Neural cell (in vitro differentiated cells): ENCODE results near the gene CLIC1. TPM values are rescaled to one million over a fixed set of nuclear protein-coding genes. Genes with fewer than 3 reads are reported as not detected.

Source experiments
- H2AFZ ChIP-seq: fragments of 200-600, 300-800 bp; sonication (generic), shearing (Covaris generic); 2 replicates; pipeline ENCODE4 v1.6.0; 2014; ENCODE audit warnings: low read depth, mild to moderate bottlenecking, antibody characterized with exemption, low read length, moderate library complexity
- H3F3A ChIP-seq: fragments of 200-600 bp; shearing (Covaris generic); 2 replicates; pipeline ENCODE4 v1.6.1; 2016; ENCODE audit warnings: mild to moderate bottlenecking, moderate library complexity, mixed read lengths, antibody characterized with exemption, low read length; ENCODE audit not compliant: insufficient read depth, poor library complexity, severe bottlenecking
- H3K27ac ChIP-seq: fragments of 200-600, 300-800 bp; sonication (generic), shearing (Covaris generic); 2 replicates; pipeline ENCODE4 v1.5.1; 2014; ENCODE audit warnings: mild to moderate bottlenecking, low read length, moderate library complexity
- H3K27me3 ChIP-seq: fragments of 300-800, 200-600 bp; sonication (generic), shearing (Covaris generic); 2 replicates; pipeline ENCODE4 v1.6.0; 2014; ENCODE audit warnings: mild to moderate bottlenecking, low read depth, low read length, moderate library complexity; ENCODE audit not compliant: insufficient read depth
- H3K36me3 ChIP-seq: fragments of 300-800, 200-600 bp; sonication (generic), shearing (Covaris generic); 2 replicates; pipeline ENCODE4 v1.5.1; 2014; ENCODE audit warnings: mild to moderate bottlenecking, antibody characterized with exemption, low read length, moderate library complexity; ENCODE audit not compliant: insufficient read depth
- H3K4me2 ChIP-seq: fragments of 300-800, 200-600 bp; sonication (generic), shearing (Covaris generic); 2 replicates; pipeline ENCODE4 v1.6.0; 2014; ENCODE audit warnings: mild to moderate bottlenecking, low read length
- H3K4me3 ChIP-seq: fragments of 300-800, 200-600 bp; sonication (generic), shearing (Covaris generic); 2 replicates; pipeline ENCODE4 v1.5.1; 2014; ENCODE audit warnings: mild to moderate bottlenecking, low read length, moderate library complexity
- H3K79me2 ChIP-seq: fragments of 200-600 bp; shearing (Covaris generic); replicated peaks from 2 replicates; pipeline ENCODE4 v1.6.0; 2014; ENCODE audit warnings: mild to moderate bottlenecking, low read length, moderate library complexity; ENCODE audit not compliant: insufficient read depth
- H3K9ac ChIP-seq: fragments of 300-800, 200-600 bp; sonication (generic), shearing (Covaris generic); 2 replicates; pipeline ENCODE4 v1.6.1; 2016; ENCODE audit warnings: mild to moderate bottlenecking, low read length, mixed read lengths
- H3K9me2 ChIP-seq: fragments of 200-600 bp; shearing (Covaris generic); 2 replicates; pipeline ENCODE4 v1.6.1; 2016; ENCODE audit warnings: mild to moderate bottlenecking, low read length, mixed read lengths; ENCODE audit not compliant: insufficient read depth
- H3K9me3 ChIP-seq: fragments of 200-600, 300-800 bp; sonication (generic), shearing (Covaris generic); 2 replicates; pipeline ENCODE4 v1.6.1; 2016; ENCODE audit warnings: mild to moderate bottlenecking, mixed run types, low read length, moderate library complexity, mixed read lengths
- H4K20me1 ChIP-seq: fragments of 200-600 bp; shearing (Covaris generic); 2 replicates; pipeline ENCODE4 v1.6.1; 2016; ENCODE audit warnings: mild to moderate bottlenecking, mixed run types; ENCODE audit not compliant: insufficient read depth
- EP300 ChIP-seq: fragments of 450-650 bp; conservative IDR thresholded peaks from 2 replicates; pipeline ENCODE4 v1.6.1; 2014; ENCODE audit warnings: antibody characterized with exemption, mild to moderate bottlenecking, moderate library complexity; ENCODE audit not compliant: poor library complexity, severe bottlenecking
- EZH2 ChIP-seq: fragments of 200-600, 300-800 bp; shearing (Covaris generic), sonication (generic); IDR thresholded peaks from 2 replicates; pipeline ENCODE4 v1.6.1; 2014; ENCODE audit warnings: antibody characterized with exemption, low read length, borderline replicate concordance, mild to moderate bottlenecking; ENCODE audit not compliant: insufficient read depth, poor library complexity, severe bottlenecking
- MXI1 ChIP-seq: fragments of 450-650 bp; conservative IDR thresholded peaks from 2 replicates; pipeline ENCODE4 v1.6.1; 2014; ENCODE audit warnings: antibody characterized with exemption, mild to moderate bottlenecking; ENCODE audit not compliant: poor library complexity, severe bottlenecking
- POLR2AphosphoS5 ChIP-seq: IDR thresholded peaks from 2 replicates; pipeline ENCODE4 v1.6.1; 2012
- RAD21 ChIP-seq: fragments of 450-650 bp; conservative IDR thresholded peaks from 2 replicates; pipeline ENCODE4 v1.6.1; 2014; ENCODE audit warnings: antibody characterized with exemption, mild to moderate bottlenecking, moderate library complexity
- REST ChIP-seq: IDR thresholded peaks from 2 replicates; pipeline ENCODE4 v1.6.1; 2012; ENCODE audit warnings: borderline replicate concordance
- SMC3 ChIP-seq: fragments of 450-650 bp; conservative IDR thresholded peaks from 2 replicates; pipeline ENCODE4 v1.6.1; 2014; ENCODE audit warnings: antibody characterized with exemption, mild to moderate bottlenecking, moderate library complexity; ENCODE audit not compliant: poor library complexity
- TAF1 ChIP-seq: IDR thresholded peaks from 2 replicates; pipeline ENCODE4 v1.6.1; 2012; ENCODE audit warnings: low read depth
- polyA minus RNA-seq: library from RNA; depleted of rRNA, polyadenylated mRNA; stranded (reverse); fragments of >200 nt; gene quantifications from 2 replicates; pipeline ENCODE4 v1.2.3, GENCODE V29; 2014
- polyA plus RNA-seq: library from polyadenylated mRNA; depleted of rRNA; stranded (reverse); fragments of >200 nt; gene quantifications from 2 replicates; pipeline ENCODE4 v1.2.3, GENCODE V29; 2014
- TF ChIP-seq, protein P1 (sequence below): fragments of 450-650 bp; IDR thresholded peaks from 2 replicates; pipeline ENCODE4 v1.5.1; 2014; ENCODE audit warnings: antibody characterized with exemption, mild to moderate bottlenecking, moderate library complexity; ENCODE audit not compliant: poor library complexity, severe bottlenecking

CLIC1 gene
- polyA plus RNA-seq (5.5 and 5.7 TPM in 2 replicates), polyA minus RNA-seq (2.7 and 2.9 TPM in 2 replicates)

DNA sequence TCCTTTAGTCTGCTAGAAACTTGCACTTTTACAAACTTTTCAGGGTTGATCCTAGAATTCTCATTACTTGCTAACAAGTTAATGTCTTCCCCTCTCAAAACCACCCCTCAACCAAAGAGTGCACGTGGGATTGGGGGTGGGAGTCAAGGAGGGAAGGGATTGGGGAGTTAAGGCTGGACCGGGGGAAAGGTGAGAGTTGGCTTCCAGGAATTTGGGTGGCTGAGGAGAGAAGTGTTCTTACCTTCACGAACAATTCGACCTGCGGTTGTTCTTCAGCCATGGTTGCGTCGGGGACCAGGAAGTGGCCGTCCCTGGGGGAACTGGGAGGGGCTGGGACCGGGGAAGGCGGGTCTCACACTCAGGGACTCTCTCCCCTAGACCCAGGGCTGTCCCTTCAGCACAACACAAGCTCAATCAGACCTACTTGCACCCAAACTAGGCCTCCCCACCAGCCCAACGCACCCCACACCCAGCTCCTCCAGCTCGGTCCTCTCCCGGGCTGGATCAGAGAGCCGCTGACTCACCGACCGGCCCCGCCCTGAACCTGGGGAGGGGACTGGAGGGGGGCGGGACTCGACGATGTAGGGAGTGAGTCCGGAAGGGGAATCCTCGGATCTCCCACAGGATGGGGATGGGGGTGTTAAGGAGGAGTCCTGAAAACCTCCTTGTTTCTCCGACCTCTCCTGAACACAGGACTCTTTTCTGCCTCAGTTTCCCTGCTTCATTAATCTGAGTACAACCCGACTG is at the start of gene CLIC1:
TSS of gene CLIC1 (minus strand) at position 510 of the 747 bp plus-strand sequence. CDS start at position 280, 230 bp downstream.
- Histone ChIP-seq H3K27me3 (no peaks in the 10 kb centered on the region), H3K4me3 (peak within 1 kb of the TSS; percentile 52), H3K4me2 (no peak within 1 kb of the TSS), H3K9me2 (no peaks in the 10 kb centered on the region), H2AFZ (peak within 1 kb of the TSS; percentile 65), H3K36me3 (no peaks in the 10 kb centered on the region), H3K27ac (no peak within 1 kb of the TSS), H3K9me3 (no peaks in the 10 kb centered on the region), H3K9ac (peak within 1 kb of the TSS; percentile 49), H4K20me1 (no peaks in the 10 kb centered on the region), H3K79me2 (no peaks in the 10 kb centered on the region), H3F3A (no peaks in the 10 kb centered on the region)
- TF ChIP-seq EP300 (no peak), TAF1 (no peak), EZH2 (no peak), MXI1 (no peak), SMC3 (no peak), RAD21 (no peak), REST (no peak), POLR2AphosphoS5 (no peak)
- TF ChIP-seq, protein P1, sequence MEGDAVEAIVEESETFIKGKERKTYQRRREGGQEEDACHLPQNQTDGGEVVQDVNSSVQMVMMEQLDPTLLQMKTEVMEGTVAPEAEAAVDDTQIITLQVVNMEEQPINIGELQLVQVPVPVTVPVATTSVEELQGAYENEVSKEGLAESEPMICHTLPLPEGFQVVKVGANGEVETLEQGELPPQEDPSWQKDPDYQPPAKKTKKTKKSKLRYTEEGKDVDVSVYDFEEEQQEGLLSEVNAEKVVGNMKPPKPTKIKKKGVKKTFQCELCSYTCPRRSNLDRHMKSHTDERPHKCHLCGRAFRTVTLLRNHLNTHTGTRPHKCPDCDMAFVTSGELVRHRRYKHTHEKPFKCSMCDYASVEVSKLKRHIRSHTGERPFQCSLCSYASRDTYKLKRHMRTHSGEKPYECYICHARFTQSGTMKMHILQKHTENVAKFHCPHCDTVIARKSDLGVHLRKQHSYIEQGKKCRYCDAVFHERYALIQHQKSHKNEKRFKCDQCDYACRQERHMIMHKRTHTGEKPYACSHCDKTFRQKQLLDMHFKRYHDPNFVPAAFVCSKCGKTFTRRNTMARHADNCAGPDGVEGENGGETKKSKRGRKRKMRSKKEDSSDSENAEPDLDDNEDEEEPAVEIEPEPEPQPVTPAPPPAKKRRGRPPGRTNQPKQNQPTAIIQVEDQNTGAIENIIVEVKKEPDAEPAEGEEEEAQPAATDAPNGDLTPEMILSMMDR, result no peak

- H3K27me3 ChIP-seq, result no peaks in the 10 kb centered on the region
- no peak overlapping the region for H3K4me2 ChIP-seq
- H3K9ac ChIP-seq, result no peak overlapping the region
- peaks cover 15% of the 10 kb centered on the region for H3K36me3 ChIP-seq
- H3K9me3 ChIP-seq, result no peaks in the 10 kb centered on the region
- TF ChIP-seq TAF1 (no peak), MXI1 (no peak), POLR2AphosphoS5 (no peak)
- H2AFZ ChIP-seq, result no peak overlapping the region
- no peaks in the 10 kb centered on the region for H3K9me2 ChIP-seq
- H4K20me1 ChIP-seq, result no peaks in the 10 kb centered on the region
- H3K79me2 ChIP-seq, result no peaks in the 10 kb centered on the region
- H3F3A ChIP-seq, result no peaks in the 10 kb centered on the region
- H3K27ac ChIP-seq, result no peak overlapping the region
- no peak overlapping the region for H3K4me3 ChIP-seq
Observed at GRCh38 chr6:31785475-31785874, 49.1 kb upstream of the CLIC1 start.
